OCI-LY3 (cell line): Measurements from ENCODE around the gene CCDC158.

Experiments used
- H2AFZ ChIP-seq: fragments of 200-600, 300-600 bp; shearing (Covaris generic); 2 replicates; pipeline ENCODE4 v1.6.0; 2014; ENCODE audit warnings: antibody characterized with exemption, low read depth, low read length
- H3K27ac ChIP-seq: fragments of 200-600, 300-600 bp; sonication (generic); 2 replicates; pipeline ENCODE4 v1.5.1; 2014; ENCODE audit warnings: mild to moderate bottlenecking, low read length, moderate library complexity, mixed read lengths
- H3K27me3 ChIP-seq: fragments of 200-600, 300-600 bp; sonication (generic); 2 replicates; pipeline ENCODE4 v1.6.1; 2014; ENCODE audit warnings: low read depth, low read length, mixed read lengths
- H3K36me3 ChIP-seq: fragments of 200-600, 300-600 bp; sonication (generic); replicated peaks from 2 replicates; pipeline ENCODE3; 2014; ENCODE audit warnings: low read depth, low read length, mixed read lengths
- H3K4me1 ChIP-seq: fragments of 300-600, 200-600 bp; sonication (generic); 2 replicates; pipeline ENCODE4 v1.6.1; 2014; ENCODE audit warnings: low read length, mixed read lengths
- H3K4me2 ChIP-seq: fragments of 200-600, 300-600 bp; sonication (generic); 2 replicates; pipeline ENCODE4 v1.6.1; 2014; ENCODE audit warnings: low read length, mixed read lengths
- H3K4me3 ChIP-seq: fragments of 300-600, 200-600 bp; sonication (generic); 2 replicates; pipeline ENCODE4 v1.5.1; 2014; ENCODE audit warnings: antibody characterized with exemption, mild to moderate bottlenecking, low read length, moderate library complexity
- H3K79me2 ChIP-seq: fragments of 300-600, 200-600 bp; shearing (Covaris generic); 2 replicates; pipeline ENCODE4 v1.6.1; 2014; ENCODE audit warnings: mild to moderate bottlenecking, low read length, mixed read lengths
- H3K9ac ChIP-seq: fragments of 300-600, 200-600 bp; shearing (Covaris generic); 2 replicates; pipeline ENCODE4 v1.6.0; 2014; ENCODE audit warnings: mild to moderate bottlenecking, low read length, moderate library complexity
- H3K9me3 ChIP-seq: fragments of 200-600, 300-600 bp; shearing (Covaris generic); 2 replicates; pipeline ENCODE4 v1.6.1; 2014; ENCODE audit warnings: low read length, mixed read lengths; ENCODE audit not compliant: insufficient read depth
- H4K20me1 ChIP-seq: fragments of 200-600, 300-600 bp; sonication (generic); 2 replicates; pipeline ENCODE4 v1.6.1; 2016; ENCODE audit warnings: low read length, mixed read lengths; ENCODE audit not compliant: insufficient read depth
- EZH2phosphoT487 ChIP-seq: fragments of 200-600 bp; shearing (Covaris generic); IDR thresholded peaks from 2 replicates; pipeline ENCODE4 v1.6.1; 2018; ENCODE audit warnings: antibody characterized with exemption, mixed run types, low read depth
- TF ChIP-seq, protein P1 (sequence below): fragments of 200-600, 300-600 bp; sonication (generic); IDR thresholded peaks from 2 replicates; pipeline ENCODE4 v1.5.1; 2014; ENCODE audit warnings: antibody characterized with exemption, low read length, low read depth

CCDC158 gene

DNA sequence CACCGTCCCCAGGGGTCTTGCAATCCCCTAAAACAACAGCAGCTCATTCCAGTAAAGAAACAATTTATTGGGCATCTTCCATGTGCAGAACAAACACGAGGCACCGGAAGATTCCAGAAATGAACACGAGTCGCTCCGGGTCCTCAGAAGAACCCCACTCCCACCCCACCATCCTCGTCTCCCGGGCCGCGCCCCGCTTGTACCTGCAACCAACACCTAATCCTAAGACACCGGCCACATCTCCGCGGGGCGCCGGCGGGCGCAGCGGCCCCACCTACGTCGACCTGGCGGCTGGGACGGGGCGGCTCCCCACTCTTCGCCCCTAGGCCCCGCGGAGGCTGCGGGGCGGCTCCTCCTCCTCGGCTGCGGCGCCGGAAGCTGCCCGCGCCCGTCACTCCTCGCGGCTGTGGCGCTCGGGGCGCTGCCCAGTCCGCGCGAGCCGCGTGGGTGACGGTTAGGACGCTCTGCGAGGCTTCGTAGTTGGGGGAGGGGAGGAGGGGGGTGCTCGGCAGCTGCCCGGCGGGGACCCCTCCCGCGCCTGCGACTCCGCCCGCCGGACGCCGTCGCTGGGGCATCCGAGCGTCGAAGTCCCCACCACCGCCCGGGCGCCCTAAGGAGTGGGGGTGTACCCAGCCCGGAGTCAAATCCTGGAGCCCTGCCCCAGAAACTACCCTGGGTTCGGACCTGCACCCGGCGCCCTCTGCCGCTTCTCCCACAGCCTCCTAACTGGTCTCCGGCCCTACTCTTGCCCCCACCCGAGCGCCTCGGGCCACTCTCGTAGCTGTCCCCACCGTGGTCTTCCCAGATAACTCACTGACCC is at the start of gene CCDC158:
TSS of gene CCDC158 (minus strand) at position 380 of the 820 bp plus-strand sequence. CDS start 17,934 bp downstream, outside the sequence.
- no peak within 1 kb of the TSS for H3K9ac ChIP-seq
- no peak within 1 kb of the TSS for H3K27ac ChIP-seq
- H3K4me3 ChIP-seq = no peak within 1 kb of the TSS
- H3K36me3 ChIP-seq = no peaks in the 10 kb centered on the region
- TF ChIP-seq, protein P1, sequence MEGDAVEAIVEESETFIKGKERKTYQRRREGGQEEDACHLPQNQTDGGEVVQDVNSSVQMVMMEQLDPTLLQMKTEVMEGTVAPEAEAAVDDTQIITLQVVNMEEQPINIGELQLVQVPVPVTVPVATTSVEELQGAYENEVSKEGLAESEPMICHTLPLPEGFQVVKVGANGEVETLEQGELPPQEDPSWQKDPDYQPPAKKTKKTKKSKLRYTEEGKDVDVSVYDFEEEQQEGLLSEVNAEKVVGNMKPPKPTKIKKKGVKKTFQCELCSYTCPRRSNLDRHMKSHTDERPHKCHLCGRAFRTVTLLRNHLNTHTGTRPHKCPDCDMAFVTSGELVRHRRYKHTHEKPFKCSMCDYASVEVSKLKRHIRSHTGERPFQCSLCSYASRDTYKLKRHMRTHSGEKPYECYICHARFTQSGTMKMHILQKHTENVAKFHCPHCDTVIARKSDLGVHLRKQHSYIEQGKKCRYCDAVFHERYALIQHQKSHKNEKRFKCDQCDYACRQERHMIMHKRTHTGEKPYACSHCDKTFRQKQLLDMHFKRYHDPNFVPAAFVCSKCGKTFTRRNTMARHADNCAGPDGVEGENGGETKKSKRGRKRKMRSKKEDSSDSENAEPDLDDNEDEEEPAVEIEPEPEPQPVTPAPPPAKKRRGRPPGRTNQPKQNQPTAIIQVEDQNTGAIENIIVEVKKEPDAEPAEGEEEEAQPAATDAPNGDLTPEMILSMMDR = no peak
- no peak for TF ChIP-seq EZH2phosphoT487
- no peaks in the 10 kb centered on the region for H3K4me1 ChIP-seq
- no peaks in the 10 kb centered on the region for H4K20me1 ChIP-seq
- H3K79me2 ChIP-seq = no peaks in the 10 kb centered on the region
- H2AFZ ChIP-seq = no peak within 1 kb of the TSS
- H3K27me3 ChIP-seq = no peaks in the 10 kb centered on the region
- no peaks in the 10 kb centered on the region for H3K9me3 ChIP-seq
- no peak within 1 kb of the TSS for H3K4me2 ChIP-seq

DNA sequence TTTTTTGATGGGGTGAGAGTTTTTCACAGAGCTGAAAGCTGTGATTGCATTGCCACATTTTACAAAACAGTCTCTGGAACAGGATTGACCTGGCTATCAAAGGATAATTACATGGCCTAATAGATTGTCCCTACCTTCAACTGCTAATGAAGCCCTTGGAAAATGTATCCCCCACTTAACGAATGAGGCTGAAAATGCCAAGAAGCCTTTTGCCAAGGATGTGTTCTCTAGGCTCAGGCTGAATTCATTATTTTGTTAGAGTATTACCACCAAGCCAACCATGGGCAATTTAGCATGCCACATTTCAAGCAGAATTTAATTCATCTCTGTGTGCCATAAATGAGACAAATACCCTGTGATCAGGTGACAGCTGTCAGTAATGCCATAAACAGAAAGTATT is 49.6 kb upstream of the CCDC158 start:
- H3K4me2 ChIP-seq = no peak overlapping the region
- no peak for TF ChIP-seq EZH2phosphoT487
- TF ChIP-seq, protein P1 = no peak
- H2AFZ ChIP-seq = no peak overlapping the region

DNA sequence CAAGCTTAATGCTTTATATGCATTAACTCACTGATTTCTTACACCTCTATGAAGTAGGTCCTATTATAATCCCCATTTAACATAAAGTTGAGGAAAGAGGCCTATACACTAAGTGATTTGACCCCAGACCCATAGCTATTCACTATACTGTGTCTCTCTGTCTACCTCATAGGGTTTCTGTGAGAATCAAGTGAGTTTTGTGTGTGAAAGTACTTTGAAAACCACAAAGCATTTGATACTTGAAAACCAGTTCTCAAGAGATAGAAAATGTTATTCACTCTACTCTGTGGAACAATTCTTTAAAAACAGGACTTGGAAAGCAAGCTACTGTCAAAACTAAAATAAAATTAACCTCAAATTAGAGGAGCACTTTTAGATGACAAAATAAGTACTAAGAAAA is 49.1 kb upstream of the CCDC158 start:
- Histone ChIP-seq H3K36me3 (no peaks in the 10 kb centered on the region), H3K79me2 (no peaks in the 10 kb centered on the region), H3K4me2 (no peak overlapping the region), H2AFZ (no peak overlapping the region), H3K4me1 (no peaks in the 10 kb centered on the region), H3K9ac (no peak overlapping the region), H3K27me3 (no peaks in the 10 kb centered on the region), H3K27ac (no peak overlapping the region), H3K9me3 (no peaks in the 10 kb centered on the region), H4K20me1 (no peaks in the 10 kb centered on the region), H3K4me3 (no peak overlapping the region)
- TF ChIP-seq EZH2phosphoT487 = no peak
- TF ChIP-seq, protein P1 = no peak

More for the DNA sequence above, 49.6 kb upstream of the CCDC158 start:
- no peak overlapping the region for H3K9ac ChIP-seq
- no peak overlapping the region for H3K4me3 ChIP-seq
- no peaks in the 10 kb centered on the region for H3K27me3 ChIP-seq
- no peaks in the 10 kb centered on the region for H3K79me2 ChIP-seq
- no peak overlapping the region for H3K27ac ChIP-seq
- H4K20me1 ChIP-seq = no peaks in the 10 kb centered on the region
- no peaks in the 10 kb centered on the region for H3K9me3 ChIP-seq
- no peaks in the 10 kb centered on the region for H3K4me1 ChIP-seq
- no peaks in the 10 kb centered on the region for H3K36me3 ChIP-seq

DNA sequence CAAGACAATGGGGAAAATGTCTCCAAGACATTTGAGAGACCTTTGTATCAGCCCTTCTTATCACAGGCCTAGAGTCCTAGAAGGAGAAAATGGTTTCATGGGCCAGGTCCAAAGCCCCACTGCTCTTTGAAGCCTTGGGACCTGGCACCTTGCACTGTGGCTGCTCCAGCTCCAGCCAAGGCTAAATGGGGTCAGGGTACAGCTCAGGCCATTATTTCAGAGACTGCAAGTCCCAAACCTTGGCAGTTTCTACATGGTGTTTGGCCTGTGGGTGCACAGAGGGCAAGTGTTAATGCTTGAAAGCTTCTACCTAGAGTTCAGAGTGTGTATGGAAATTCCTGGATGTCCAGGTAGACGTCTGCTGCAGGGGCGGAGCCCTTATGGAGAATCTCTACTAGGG is 42.6 kb upstream of the CCDC158 start:
- H3K4me3 ChIP-seq = no peak overlapping the region
- H3K79me2 ChIP-seq = no peaks in the 10 kb centered on the region
- H3K4me1 ChIP-seq = no peaks in the 10 kb centered on the region
- H3K9me3 ChIP-seq = peaks cover 9% of the 10 kb centered on the region
- no peak overlapping the region for H3K4me2 ChIP-seq
- TF ChIP-seq, protein P1 = no peak
- no peak for TF ChIP-seq EZH2phosphoT487
- no peaks in the 10 kb centered on the region for H3K27me3 ChIP-seq
- no peak overlapping the region for H3K9ac ChIP-seq
- no peaks in the 10 kb centered on the region for H4K20me1 ChIP-seq
- H3K27ac ChIP-seq = no peak overlapping the region
- peaks cover 3% of the 10 kb centered on the region for H3K36me3 ChIP-seq
- no peak overlapping the region for H2AFZ ChIP-seq
